Nephron (organoid): ENCODE results near the gene KCNJ14.
A peak's percentile ranks its signal among the peaks of the same experiment; 100 is the strongest.

Experiments
- H3K27ac Mint-ChIP-seq, 3 experiments: 2 replicates each; pipeline ENCODE4 v1.8.0; 2020; ENCODE audit warnings: mixed read lengths in 3 of 3, mild to moderate bottlenecking in 2 of 3, moderate library complexity in 1 of 3
- H3K27me3 Mint-ChIP-seq: 2 replicates; pipeline ENCODE4 v1.8.0; 2021; ENCODE audit warnings: low read depth, mild to moderate bottlenecking, moderate library complexity, mixed read lengths
- H3K36me3 Mint-ChIP-seq: 2 replicates; pipeline ENCODE4 v1.8.0; 2020; ENCODE audit warnings: low read depth, mixed read lengths
- H3K4me1 Mint-ChIP-seq: 2 replicates; pipeline ENCODE4 v1.8.0; 2020; ENCODE audit warnings: mixed read lengths
- H3K4me3 Mint-ChIP-seq, 3 experiments: 2 replicates each; pipeline ENCODE4 v1.8.0; 2020; ENCODE audit warnings: mild to moderate bottlenecking in 3 of 3, mixed read lengths in 3 of 3, moderate library complexity in 2 of 3
- H3K9me3 Mint-ChIP-seq: 2 replicates; pipeline ENCODE4 v1.8.0; 2020; ENCODE audit warnings: mixed read lengths
- TF ChIP-seq, protein P1 (sequence below), 3 experiments: fragments of 200-600 bp; sonication (generic); IDR thresholded peaks; one replicate each; pipeline ENCODE4 v1.5.0; 2021; ENCODE audit warnings: antibody characterized with exemption in 3 of 3; ENCODE audit not compliant: unreplicated experiment in 3 of 3

The KCNJ14 gene

DNA sequence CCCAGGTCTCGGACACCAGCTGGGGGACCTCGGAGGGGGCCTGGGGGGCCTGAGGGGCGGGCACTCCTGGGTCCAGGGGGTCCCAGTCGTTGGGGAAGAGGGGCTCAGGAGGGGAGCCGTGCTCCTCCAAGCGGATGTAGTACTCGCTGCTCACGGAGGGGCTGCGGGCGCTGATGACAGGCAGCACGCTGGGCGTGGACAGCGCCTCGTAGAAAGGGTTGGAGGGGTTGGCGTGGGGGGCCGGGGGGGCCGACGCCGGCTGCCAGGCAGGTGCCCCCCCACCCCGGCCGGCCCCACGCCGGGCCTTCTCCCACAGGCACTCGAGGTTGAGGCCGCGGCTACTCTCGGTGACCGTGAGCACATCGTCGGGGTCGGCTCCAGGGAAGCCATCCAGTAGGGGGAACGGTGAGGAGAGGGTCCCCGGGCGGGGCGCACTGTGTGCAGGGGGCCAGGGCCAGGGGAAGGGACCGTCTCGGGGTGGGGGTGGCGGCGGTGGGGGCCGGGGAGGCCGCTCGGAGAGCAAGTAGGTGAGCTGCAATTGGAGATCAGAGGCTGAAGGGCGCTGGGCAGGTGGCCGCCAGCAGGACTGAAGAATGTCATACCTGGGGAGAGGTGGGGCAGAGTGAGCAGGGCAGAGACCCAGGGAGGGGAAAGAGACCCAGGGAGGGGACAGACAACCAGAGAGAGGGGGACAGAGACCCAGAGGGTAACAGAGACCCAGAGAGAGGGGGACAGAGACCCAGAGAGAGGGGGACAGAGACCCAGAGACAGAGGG is 44.1 kb downstream of the KCNJ14 start:
- H3K4me1 Mint-ChIP-seq = peaks cover 12% of the 10 kb centered on the region
- peaks cover 53% of the 10 kb centered on the region for H3K27me3 Mint-ChIP-seq
- H3K27ac Mint-ChIP-seq = no peak overlapping the region
- H3K4me3 Mint-ChIP-seq = peak overlapping the region in 1 of 3 experiments; percentile 56
- no peaks in the 10 kb centered on the region for H3K36me3 Mint-ChIP-seq
- TF ChIP-seq, protein P1, sequence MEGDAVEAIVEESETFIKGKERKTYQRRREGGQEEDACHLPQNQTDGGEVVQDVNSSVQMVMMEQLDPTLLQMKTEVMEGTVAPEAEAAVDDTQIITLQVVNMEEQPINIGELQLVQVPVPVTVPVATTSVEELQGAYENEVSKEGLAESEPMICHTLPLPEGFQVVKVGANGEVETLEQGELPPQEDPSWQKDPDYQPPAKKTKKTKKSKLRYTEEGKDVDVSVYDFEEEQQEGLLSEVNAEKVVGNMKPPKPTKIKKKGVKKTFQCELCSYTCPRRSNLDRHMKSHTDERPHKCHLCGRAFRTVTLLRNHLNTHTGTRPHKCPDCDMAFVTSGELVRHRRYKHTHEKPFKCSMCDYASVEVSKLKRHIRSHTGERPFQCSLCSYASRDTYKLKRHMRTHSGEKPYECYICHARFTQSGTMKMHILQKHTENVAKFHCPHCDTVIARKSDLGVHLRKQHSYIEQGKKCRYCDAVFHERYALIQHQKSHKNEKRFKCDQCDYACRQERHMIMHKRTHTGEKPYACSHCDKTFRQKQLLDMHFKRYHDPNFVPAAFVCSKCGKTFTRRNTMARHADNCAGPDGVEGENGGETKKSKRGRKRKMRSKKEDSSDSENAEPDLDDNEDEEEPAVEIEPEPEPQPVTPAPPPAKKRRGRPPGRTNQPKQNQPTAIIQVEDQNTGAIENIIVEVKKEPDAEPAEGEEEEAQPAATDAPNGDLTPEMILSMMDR (IDR thresholded peaks at IDR 0.05; ENCODE audit: unreplicated experiment in 3 of 3) = no peak
- no peaks in the 10 kb centered on the region for H3K9me3 Mint-ChIP-seq

DNA sequence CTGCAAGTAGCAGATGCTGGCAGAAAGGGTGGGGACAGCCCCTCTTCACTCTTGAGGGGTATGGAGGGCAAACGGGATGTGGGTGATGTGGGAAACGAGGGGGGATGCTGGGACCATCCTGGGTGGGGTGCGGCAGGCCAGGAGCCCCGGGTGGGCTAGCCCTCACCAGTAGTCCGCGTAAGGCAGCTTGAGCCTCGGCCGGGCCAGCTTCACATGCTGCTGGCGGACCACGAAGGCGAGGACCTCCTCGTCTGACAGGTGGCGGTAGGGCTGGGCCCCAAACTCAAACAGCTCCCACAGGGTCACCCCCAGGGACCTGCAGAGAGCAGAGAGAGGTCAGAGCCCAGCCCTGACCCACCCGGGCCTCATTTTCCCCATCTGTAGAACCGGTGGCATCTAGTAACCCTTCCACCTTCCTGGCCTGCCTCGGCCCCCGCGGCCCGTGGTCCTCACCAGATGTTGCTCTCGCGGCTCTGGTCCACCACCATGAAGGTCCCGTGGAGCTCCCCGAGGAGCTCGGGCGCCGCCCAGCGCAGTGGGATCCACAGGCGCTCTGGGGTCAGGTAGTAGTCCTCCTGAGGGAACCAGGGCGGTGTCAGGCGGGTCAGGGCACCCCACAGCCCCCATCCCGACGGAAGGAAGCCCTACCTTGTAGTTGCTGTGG is 45.6 kb downstream of the KCNJ14 start:
- Mint-ChIP-seq H3K27ac (peak overlapping the region in 1 of 3 experiments; percentile 82), H3K4me3 (peak overlapping the region; percentile 79 to 81 (median 81)), H3K27me3 (peaks cover 46% of the 10 kb centered on the region), H3K36me3 (no peaks in the 10 kb centered on the region), H3K4me1 (no peaks in the 10 kb centered on the region), H3K9me3 (no peaks in the 10 kb centered on the region)
- TF ChIP-seq, protein P1 (IDR thresholded peaks at IDR 0.05; ENCODE audit: unreplicated experiment in 3 of 3) = no peak

DNA sequence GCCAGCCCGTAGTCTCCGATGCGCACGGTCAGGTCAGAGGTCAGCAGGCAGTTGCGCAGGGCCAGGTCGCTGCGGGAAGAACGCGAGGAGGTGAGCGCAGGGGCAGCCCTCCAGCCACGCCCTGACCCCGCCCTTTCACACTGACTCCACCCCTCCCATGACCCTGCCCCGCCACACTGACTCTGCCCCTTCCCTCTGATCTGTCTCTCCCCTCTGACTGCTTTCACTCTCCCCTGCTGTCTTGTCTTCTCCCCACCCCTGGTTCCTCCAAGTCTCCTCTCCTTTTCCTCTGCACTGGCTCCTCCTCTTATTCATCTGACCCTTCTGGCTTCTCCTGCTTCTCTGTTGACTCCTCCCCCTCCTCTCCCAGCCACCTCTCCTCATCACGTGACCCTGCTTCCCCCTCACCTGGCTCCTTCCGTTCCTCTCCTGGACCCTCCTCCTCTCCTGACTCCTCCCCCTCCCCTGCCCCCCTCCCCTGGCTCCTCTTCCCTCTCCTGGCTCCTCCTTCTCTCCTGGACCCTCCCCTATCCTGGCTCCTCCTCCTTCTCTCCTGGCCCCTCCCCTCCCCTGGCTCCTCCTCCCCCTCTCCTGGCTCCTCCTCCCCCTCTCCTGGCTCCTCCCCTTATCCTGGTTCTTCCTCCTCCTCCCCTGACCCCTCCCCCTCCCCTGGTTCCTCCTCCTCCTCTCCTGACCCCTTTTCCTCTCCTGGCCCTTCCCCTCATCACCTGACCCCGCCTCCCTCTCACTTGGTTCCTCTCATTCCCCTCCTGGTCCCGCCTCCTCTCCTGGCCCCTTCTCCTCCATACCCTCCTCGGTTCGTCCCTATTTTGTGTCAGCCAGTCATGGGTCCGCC is 46.3 kb downstream of the KCNJ14 start:
- peak overlapping the region; percentile 79 to 81 (median 81) for H3K4me3 Mint-ChIP-seq
- H3K27ac Mint-ChIP-seq = peak overlapping the region in 2 of 3 experiments; percentile 82 to 89
- H3K4me1 Mint-ChIP-seq = no peaks in the 10 kb centered on the region
- H3K9me3 Mint-ChIP-seq = no peaks in the 10 kb centered on the region
- peaks cover 46% of the 10 kb centered on the region for H3K27me3 Mint-ChIP-seq
- TF ChIP-seq, protein P1 (IDR thresholded peaks at IDR 0.05; ENCODE audit: unreplicated experiment in 3 of 3) = no peak
- no peaks in the 10 kb centered on the region for H3K36me3 Mint-ChIP-seq

DNA sequence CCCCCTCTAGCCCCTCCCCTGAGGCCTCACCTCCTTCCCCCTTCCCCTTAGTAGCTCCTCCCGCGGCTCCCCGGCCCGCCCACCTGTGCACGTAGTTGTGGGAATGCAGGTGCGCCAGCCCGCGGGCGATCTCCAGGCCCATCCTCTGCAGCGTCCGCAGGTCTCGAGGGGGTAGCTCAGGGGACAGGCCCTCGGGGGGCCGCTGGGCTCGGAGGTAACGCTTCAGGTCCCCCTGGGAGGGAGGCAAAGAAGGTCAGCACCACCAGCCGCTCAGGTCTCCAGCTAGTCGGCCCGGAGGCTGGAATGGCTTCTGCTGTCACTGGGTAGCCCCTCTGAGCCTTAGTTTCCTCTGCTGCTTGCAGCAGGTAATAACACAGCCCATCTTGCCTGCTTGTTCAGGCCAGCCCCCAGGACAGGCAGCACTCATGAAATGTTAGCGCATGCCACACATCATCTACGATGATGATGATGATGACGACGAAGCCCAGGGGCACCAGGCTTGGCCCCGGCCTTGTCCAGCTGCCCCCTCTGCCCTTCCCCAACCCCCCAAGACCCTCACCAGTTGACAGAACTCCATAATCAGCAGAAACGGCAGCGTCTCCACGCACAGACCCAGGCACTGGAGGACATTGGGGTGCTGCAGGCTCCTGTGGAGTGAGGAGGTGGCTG is 47.1 kb downstream of the KCNJ14 start:
- Mint-ChIP-seq H3K4me3 (peak overlapping the region; percentile 20 to 79 (median 38)), H3K9me3 (no peaks in the 10 kb centered on the region), H3K4me1 (no peaks in the 10 kb centered on the region), H3K36me3 (no peaks in the 10 kb centered on the region), H3K27ac (peak overlapping the region in 1 of 3 experiments; percentile 82), H3K27me3 (peaks cover 42% of the 10 kb centered on the region)
- TF ChIP-seq, protein P1 (IDR thresholded peaks at IDR 0.05; ENCODE audit: unreplicated experiment in 3 of 3) = no peak

DNA sequence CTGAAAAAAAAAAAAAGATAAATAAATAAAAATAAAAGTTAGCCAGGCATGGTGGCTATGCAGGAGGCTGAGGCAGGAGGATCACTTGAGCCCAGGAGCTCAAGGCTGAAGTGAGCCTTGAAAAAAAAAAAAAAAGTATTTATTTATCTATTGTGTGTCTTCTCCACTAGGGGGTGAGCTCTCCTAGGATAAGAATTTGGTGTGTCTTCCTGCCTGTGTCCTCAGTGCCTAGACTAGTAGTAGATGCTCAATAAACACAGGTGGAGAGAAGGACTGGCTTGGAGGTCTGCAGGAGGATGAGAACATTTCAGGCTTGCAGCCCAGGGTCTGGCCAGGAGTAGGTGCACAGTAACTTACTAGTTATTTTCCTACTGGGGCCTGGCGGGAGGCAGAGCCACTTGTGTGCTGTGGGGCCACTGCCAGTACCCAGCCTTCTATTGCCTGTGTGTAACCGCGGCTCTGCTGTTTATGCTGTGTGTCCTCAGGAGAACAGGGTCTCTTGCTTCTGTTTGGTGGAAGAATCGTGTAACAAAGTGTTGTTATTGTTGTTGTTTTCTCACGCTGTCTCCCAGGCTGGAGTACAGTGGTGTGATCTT is 50.9 kb downstream of the KCNJ14 start:
- no peak overlapping the region for H3K4me3 Mint-ChIP-seq
- no peak overlapping the region for H3K27ac Mint-ChIP-seq
- H3K36me3 Mint-ChIP-seq = no peaks in the 10 kb centered on the region
- peaks cover 48% of the 10 kb centered on the region for H3K27me3 Mint-ChIP-seq
- TF ChIP-seq, protein P1 (IDR thresholded peaks at IDR 0.05; ENCODE audit: unreplicated experiment in 3 of 3) = peak; percentile 36 to 47 (median 41)
- H3K9me3 Mint-ChIP-seq = no peaks in the 10 kb centered on the region
- no peaks in the 10 kb centered on the region for H3K4me1 Mint-ChIP-seq
